ENCODE results near the gene PPP1R7.
"Not testable (repeated sequence)": the region's sequence is repeated elsewhere in the genome, so short reads cannot be mapped to it uniquely, and the experiment has no call there.

PPP1R7 gene, protein sequence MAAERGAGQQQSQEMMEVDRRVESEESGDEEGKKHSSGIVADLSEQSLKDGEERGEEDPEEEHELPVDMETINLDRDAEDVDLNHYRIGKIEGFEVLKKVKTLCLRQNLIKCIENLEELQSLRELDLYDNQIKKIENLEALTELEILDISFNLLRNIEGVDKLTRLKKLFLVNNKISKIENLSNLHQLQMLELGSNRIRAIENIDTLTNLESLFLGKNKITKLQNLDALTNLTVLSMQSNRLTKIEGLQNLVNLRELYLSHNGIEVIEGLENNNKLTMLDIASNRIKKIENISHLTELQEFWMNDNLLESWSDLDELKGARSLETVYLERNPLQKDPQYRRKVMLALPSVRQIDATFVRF

DNA sequence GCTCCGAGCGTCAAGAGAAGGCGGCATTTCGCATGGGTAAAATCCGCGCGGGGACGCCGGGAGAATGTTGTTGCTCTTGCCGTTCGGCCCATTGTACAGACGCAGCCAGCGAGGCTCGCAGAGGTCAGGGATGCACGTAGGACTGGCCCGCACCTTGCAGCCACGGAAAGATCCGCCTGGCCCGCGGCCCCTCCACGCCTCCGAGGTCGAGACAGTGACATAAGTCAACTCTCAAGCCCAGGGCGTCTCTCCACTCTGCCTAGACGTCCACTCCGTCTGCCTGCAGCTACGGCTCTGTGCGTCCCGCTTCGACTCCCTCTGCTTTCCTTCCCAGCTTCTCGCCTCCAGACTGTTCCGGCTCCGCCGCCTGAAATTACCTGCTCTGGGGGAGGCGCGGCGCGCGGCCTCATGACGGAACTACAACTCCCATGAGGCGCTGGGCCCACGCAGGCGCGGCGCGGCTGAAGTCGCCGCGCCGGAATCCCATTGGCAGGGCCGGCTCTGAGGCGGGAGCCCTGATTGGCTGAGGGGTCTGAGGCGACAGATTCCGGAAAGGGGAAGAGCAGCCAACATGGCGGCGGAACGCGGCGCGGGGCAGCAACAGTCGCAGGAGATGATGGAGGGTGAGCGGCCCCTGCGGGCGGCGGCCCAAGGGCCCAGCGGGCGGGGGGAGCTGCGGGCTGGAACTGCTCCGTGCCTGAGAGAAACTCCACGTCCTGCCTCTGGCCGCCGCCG is at the start of gene PPP1R7:
PPP1R7 (plus strand) TSS at position 543 of the 735 bp plus-strand sequence; CDS start at position 572, 29 bp downstream.
- H3K4me3 ChIP-seq (replicated peaks in 1 of 2; ENCODE audit: low read depth in 2 of 2, low read length in 2 of 2) = peak within 1 kb of the TSS; percentile 84 to 85
- DNase-seq (ENCODE audit: low read depth in 2 of 2) = peak; percentile 93 to 94
- TF ChIP-seq, protein P1, sequence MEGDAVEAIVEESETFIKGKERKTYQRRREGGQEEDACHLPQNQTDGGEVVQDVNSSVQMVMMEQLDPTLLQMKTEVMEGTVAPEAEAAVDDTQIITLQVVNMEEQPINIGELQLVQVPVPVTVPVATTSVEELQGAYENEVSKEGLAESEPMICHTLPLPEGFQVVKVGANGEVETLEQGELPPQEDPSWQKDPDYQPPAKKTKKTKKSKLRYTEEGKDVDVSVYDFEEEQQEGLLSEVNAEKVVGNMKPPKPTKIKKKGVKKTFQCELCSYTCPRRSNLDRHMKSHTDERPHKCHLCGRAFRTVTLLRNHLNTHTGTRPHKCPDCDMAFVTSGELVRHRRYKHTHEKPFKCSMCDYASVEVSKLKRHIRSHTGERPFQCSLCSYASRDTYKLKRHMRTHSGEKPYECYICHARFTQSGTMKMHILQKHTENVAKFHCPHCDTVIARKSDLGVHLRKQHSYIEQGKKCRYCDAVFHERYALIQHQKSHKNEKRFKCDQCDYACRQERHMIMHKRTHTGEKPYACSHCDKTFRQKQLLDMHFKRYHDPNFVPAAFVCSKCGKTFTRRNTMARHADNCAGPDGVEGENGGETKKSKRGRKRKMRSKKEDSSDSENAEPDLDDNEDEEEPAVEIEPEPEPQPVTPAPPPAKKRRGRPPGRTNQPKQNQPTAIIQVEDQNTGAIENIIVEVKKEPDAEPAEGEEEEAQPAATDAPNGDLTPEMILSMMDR (IDR thresholded peaks at IDR 0.05; ENCODE audit: low read depth, low read length) = no peak

DNA sequence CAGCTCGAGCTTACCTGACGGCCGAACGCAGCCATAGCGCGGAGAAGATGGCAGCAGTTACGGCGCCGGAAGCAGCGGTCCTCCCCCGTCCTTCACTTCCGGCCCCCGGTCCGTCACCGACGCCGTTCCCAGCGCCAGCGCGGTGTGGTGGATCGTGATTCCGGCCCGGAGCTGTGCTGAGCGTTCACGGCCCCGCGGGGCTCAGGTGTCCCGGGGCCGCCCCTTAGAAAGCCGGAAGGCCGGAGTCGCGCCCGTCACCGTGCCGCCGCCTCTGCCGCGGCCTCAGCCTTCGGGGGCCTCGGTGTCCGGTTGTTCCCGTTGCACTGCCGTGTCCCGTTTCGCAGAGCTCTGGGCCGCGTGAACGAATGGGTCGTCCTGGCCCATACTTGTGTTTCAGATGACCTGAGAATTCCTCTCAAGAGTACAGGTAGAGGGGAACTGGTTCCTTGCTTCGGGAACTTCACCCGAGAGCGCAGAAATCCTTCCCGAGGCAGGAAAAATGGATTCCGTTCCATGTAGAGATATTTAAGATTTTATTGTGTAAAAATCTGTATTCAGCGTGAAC is 47.9 kb upstream of the PPP1R7 start, which contains the start of gene MTERF4:
MTERF4 (minus strand) TSS at position 49 of the 565 bp plus-strand sequence; CDS start at position 35, 14 bp downstream.
- peak; percentile 81 to 82 for DNase-seq (ENCODE audit: low read depth in 2 of 2)
- TF ChIP-seq, protein P1 (IDR thresholded peaks at IDR 0.05; ENCODE audit: low read depth, low read length) = no peak
- H3K4me3 ChIP-seq (replicated peaks in 1 of 2; ENCODE audit: low read depth in 2 of 2, low read length in 2 of 2) = peak within 1 kb of the TSS; percentile 78 to 90

DNA sequence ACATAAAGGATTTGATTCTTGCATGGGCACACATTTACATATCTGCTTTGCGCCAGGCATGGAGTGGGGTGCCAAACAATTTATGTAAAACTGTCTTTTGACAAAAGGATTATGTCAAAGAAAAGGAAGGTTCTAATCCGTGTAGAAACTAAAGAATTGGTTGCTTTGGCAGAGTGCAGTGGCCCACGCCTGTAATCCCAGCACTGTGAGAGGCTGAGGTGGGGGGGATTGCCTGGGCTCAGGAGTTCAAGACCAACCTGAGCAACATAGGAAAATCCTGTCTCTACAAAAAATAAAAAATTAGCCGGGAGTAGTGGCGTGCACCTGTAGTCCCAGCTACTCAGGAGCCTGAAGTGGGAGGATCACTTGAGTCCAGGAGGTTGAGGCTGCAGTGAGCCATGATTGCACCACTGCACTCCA is 47.1 kb upstream of the PPP1R7 start:
- peak overlapping the region; percentile 78 to 90 for H3K4me3 ChIP-seq (replicated peaks in 1 of 2; ENCODE audit: low read depth in 2 of 2, low read length in 2 of 2)
- DNase-seq (ENCODE audit: low read depth in 2 of 2) = no peak

DNA sequence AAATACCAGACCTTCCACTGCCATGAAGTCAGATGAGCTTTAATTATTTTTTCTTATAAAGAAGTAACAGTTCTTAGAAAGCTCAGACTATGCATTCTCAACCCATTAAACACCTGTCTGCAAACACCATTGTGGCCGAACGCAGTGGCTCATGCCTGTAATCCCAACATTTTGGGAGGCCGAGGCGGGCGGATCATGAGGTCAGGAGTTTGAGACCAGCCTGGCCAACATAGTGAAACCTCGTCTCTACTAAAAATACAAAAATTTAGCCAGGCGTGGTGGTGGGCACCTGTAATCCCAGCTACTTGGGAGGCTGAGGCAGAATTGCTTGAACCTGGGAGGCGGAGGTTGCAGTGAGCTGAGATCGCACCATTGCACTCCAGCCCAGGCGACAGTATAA is 45.7 kb upstream of the PPP1R7 start:
- H3K4me3 ChIP-seq (replicated peaks in 1 of 2; ENCODE audit: low read depth in 2 of 2, low read length in 2 of 2); DNase-seq (ENCODE audit: low read depth in 2 of 2): not testable (repeated sequence)

More for the DNA sequence above, 47.1 kb upstream of the PPP1R7 start:
- TF ChIP-seq, protein P1 (IDR thresholded peaks at IDR 0.05; ENCODE audit: low read depth, low read length) = no peak

DNA sequence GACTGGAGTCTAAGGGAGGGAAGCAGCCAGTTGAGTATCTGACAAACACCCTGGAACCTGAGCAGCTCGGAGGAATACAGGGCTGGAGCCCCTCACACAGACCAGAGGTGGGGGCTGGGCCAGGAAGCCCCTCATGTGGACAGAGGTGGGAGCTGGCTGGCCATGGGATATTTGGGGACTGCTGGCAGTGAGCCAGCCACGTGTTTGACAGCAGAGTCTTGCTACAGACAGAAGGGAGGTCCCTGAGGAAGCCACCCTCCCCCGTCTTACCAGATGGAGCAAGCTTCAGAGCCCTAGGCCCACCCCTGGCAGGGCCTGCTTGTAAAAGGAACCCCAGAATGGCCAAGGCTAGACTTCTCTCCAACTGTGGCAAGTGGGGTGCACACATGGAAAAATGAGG is 44.6 kb upstream of the PPP1R7 start:
- TF ChIP-seq, protein P1 (IDR thresholded peaks at IDR 0.05; ENCODE audit: low read depth, low read length) = no peak
- no peak for DNase-seq (ENCODE audit: low read depth in 2 of 2)
- H3K4me3 ChIP-seq (replicated peaks in 1 of 2; ENCODE audit: low read depth in 2 of 2, low read length in 2 of 2) = no peak overlapping the region

DNA sequence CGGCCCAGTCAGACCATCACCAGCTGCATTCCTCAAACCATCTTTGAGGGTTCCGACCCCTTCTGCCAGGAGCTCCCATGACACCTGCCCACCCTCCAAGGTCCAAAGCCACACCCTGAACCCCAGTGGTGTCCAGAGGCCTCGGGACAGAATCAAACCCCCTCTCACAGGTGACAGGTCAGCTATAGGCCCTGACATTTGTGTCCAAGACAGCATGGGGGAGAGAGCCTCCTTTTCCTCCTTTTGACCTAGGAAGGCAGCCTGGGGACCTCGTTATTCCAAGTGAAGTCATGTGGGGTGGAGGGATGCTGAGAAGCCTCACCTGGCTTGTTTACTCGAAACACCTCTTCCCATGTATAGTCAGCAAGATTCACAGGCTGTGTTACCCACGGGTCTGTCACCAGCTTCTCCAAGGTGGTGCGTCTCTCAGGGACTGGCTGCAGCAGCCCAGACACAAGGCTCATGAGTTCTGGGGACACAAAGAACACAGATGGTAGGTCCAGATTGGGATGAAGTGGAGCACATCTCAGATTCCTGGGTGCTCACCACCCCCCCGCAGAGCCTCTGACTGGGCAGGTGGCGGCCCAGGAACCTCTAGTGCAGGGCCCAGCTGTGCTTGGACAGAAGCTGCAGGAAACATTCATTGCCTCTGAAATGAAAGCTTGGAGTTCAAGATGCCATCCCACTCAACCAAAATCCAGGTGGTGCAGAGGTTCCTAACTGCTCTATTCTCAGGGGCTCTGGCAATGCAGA is 43.1 kb upstream of the PPP1R7 start:
- no peak for DNase-seq (ENCODE audit: low read depth in 2 of 2)
- no peak overlapping the region for H3K4me3 ChIP-seq (replicated peaks in 1 of 2; ENCODE audit: low read depth in 2 of 2, low read length in 2 of 2)
- TF ChIP-seq, protein P1 (IDR thresholded peaks at IDR 0.05; ENCODE audit: low read depth, low read length) = no peak
